Fibroblast of skin of back (primary cell): Measurements from ENCODE around the gene ANKRD29. TPM values are rescaled to one million over a fixed set of nuclear protein-coding genes. Genes with fewer than 3 reads are reported as not detected.
A peak's percentile ranks its signal among the peaks of the same experiment; 100 is the strongest.

Experiments
- DNase-seq: peaks from one replicate; pipeline ENCODE4 v3.0.0-alpha.2; 2013
- polyA plus RNA-seq, 2 experiments: library from polyadenylated mRNA; unstranded; fragments of 120-200 nt; gene quantifications; one replicate each; pipeline ENCODE4 v1.2.1, GENCODE V29; 2013; ENCODE audit not compliant: insufficient read length in 2 of 2

The ANKRD29 gene, protein sequence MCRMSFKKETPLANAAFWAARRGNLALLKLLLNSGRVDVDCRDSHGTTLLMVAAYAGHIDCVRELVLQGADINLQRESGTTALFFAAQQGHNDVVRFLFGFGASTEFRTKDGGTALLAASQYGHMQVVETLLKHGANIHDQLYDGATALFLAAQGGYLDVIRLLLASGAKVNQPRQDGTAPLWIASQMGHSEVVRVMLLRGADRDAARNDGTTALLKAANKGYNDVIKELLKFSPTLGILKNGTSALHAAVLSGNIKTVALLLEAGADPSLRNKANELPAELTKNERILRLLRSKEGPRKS
- 0.67 TPM for polyA plus RNA-seq (2013, experiment 1 of 2; ENCODE audit: insufficient read length)
- polyA plus RNA-seq (2013, experiment 2 of 2; ENCODE audit: insufficient read length) = 0.78 TPM

DNA sequence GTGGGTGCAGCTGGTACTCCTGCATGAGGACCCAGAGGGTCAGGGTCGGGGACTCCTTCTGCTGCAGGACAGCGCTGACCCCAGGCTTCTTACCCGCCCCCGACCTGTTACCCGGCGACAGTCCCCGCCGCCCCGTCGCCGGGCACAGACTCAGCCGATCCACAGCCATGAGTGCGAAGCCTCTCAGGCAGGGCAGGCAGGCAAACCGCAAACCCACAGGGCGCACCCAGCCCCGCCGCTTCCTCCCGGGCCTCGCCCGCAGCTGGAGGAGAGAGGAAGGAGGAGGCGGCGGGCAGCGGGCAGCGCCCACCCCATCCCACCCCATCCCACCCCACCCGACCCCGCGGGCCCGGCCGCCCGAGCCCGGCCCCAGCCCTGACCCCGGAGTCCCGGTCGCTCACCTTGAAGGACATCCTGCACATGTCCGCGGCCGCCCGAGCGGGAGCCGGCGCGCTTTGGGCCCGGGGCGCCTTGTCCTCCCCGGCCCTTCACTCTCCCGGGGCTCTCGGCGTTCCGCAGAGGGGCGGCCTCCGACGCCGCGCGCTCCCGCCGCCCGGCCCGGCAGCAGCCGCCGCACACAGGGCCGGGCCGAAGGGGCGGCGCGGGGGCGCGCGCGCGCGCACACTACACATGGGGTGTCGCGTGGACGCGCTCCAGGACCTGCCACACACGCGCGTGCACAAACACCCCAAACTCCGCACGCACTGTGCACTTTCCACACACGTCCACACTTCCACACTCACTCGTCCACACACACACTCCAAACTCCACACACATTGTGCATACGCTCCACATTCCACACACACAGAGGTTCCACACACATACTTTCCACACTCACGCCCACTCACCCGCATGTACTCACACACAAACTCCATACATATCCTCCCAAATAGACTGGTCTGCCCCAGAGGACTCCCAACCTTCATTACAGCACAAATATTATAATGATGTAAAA is at the start of gene ANKRD29:
Gene ANKRD29, minus strand, starts transcription at position 603 of the 955 bp plus-strand sequence. Its CDS starts 181 bp downstream, at position 422.
- DNase-seq = peak; percentile 45

DNA sequence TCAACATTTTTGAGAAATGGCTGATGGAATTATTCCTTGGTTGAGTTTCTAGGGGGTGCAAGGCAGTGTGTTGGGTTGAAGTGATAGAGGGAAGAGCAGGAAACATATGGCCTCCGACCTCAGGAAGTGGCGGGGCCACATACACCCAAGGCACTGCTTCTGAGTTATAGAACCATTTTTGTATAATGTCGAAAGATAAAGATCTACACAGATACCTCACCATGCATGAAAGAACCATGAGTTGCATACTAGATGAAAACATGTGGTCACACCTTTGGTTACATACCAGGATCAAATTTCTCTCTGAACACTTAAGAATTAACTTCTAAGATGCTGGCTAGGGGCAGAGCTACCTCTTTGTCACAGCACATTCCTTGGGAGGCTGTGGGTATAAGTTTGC is 49.7 kb upstream of the ANKRD29 start:
- DNase-seq = no peak

DNA sequence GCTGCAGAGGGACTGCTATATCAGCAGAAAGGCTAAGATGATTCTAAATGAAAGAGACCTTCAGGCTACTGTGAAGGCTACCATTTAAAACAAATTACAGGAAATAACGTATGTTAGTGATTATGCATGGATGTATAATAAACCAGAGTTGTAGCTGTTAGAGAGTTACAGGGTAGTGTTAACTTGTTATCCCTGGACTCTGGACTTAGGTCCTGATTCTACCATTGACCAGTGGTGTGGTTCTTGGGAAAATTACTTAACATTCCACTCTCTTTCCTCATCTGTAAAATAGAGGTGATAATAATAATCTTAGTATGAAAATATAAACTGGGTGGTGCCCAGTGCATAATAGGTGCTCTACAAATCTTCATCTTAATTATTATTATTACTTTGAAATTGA is 48.7 kb upstream of the ANKRD29 start:
- DNase-seq = no peak

DNA sequence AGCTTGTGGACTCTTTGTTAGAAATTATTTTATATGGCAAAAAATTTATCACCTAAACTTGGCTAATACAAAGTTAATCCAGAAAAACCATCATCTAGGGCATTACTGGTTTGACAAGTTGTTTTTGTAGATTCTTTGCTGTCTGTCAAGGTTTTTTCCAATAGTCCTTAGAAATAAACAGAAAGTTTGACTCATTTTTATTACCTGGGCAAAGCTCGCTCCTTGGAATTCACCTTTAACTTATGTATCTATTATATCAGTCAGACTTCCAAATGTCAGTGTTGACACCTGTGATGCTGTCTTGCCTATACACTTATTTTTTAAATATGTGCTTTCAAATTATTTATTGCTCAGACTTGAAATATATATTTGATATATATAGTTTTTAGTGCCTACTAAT is 48.2 kb upstream of the ANKRD29 start:
- no peak for DNase-seq

DNA sequence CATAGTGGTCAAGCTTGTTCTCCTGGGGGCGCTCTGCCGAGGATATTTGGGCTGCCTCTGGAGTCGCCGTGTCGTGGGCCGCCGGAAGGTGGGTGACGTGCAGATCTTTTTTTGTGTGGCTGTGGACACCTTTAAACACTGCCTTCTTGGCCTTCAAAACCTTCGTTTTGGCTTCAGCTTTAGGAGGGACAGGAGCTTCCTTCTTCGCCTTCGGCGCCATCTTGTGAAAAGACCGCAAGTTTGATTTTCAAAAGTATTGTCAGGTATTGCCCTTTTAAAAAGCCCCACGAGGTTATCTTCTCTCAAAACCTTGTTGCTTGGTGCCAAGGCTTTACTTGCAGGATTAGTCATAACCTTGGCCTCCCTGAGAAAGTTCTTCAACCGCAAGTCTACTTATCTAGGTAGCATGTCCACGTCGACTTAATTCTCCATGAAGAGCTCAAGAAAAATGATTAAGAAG is 47.4 kb upstream of the ANKRD29 start:
- no peak for DNase-seq

DNA sequence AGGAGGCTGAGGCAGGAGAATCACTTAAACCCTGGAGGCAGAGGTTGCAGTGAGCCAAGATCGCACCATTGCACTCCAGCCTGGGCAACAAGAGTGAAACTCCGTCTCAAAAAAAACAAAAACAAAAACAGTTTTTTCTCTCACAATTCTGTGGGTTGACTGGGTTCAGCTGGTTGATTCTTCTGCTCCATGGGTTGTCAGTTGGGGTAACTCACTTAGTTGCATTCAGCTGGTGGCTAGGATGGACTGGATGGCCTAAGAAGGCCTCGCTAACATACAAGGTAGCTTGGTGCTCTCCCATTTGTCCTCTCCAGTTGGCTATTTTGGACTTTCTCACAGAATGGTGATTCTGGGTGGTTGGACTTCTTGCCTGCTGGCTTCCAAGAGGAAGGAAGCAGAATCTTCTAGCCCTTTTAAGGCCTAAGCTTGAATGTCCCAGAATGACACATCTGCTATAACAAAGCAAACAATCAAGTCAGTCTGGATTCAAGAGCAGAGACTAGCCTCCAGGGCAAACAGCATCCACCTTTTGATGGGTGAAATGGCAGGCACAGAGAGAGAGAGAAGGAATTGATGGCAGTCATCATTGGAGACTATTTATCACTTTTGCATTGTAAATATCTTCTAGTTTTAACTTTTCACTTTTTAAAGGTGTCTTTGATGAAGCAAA is 44.4 kb upstream of the ANKRD29 start:
- no peak for DNase-seq

DNA sequence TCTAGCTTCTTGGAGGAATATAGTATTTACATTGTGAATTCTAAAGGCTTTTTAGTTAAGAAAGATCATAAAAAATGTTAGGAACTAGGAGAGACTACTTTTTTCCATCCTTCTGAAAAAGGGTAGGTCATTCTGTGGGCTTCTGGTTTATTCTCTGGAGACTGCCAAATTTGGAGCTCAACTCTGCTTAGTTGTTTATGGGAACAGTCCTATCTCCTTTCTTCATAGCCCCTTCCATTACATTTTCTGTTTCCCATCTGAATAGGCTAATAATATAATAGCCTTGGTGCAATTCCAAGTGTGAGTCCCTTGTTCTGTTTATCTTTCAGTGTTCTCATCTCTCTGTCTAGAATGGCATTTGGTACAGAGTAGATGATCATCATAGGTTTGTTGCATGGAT is 42.1 kb upstream of the ANKRD29 start:
- no peak for DNase-seq

DNA sequence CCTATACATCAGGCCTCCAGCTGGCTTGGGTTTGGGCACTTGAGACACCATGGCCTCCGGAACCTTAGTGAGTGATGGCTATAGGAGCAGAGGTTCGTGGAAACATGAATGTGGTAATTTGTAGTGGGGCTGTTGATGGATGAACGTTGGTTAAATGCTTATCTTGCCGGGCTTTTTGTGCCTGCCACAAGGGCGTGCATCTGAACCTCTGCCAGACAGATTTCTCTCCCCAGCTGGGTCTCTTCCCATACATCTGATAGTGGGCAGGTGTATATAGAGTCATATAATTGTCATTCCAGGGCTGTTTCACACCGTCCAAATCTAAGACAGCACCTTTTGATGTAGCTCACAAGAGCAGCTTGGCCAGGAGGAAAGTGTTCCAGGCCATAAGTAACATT is 41.3 kb upstream of the ANKRD29 start:
- no peak for DNase-seq

DNA sequence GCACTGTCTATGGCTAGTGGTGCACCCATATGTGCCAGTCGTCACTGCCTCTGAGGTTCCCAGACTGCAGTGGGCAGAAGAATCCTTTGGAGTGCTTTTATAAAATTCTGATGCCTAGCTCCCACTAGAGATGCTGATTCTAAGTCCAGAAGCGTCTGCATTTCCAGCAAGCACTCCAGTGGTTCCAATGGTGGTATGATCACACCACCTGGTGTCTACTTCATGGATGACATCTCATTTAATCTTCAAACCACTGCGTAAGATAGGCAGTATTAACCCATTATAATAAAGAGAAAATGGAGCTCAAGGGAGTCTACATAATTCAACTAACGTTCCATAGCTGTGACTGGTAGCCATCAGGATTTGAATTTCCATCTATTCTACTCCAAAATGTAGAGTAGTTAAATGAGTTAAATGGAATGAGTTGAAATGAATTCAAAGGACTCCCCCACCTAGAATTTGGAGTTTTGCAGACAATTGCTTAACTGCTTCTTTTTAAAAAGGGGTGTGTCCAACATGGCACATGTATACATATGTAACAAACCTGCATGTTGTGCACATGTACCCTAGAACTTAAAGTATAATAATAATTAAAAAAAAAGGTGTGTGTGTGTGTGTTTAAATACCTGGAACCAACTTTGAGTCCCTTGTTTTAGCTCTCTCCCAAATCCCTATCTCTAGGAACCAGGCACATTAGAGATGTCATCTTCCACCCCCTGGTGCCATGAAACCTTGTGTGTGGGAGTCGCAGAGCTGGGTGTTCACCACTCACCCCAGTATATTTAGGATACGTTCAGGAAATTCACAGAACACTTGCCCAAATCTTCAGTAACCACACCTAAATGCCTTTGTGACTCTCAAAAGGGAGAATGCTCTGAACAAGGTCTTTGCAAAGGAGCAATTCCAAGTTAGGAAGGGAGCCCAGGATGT is 40.6 kb upstream of the ANKRD29 start:
- peak; percentile 58 for DNase-seq

DNA sequence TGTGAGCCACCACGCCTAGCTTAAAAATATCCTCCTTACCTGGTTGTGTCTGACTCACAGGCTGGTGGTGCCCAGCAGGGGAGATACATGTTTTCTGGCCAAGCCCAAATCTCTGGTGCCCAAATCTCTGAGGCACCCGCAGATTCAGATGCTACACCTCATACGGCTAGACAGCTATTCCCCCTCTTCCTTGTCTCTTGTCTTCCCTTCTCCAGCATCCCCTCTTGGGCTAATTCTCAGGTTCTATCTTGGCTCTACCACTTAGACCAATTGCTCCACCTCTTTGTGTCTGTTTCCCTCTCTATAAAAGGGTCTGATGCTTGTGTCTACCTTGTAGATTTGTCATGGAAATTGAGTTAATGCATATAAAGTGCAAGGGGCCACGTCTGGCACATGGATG is 39.9 kb upstream of the ANKRD29 start:
- no peak for DNase-seq

DNA sequence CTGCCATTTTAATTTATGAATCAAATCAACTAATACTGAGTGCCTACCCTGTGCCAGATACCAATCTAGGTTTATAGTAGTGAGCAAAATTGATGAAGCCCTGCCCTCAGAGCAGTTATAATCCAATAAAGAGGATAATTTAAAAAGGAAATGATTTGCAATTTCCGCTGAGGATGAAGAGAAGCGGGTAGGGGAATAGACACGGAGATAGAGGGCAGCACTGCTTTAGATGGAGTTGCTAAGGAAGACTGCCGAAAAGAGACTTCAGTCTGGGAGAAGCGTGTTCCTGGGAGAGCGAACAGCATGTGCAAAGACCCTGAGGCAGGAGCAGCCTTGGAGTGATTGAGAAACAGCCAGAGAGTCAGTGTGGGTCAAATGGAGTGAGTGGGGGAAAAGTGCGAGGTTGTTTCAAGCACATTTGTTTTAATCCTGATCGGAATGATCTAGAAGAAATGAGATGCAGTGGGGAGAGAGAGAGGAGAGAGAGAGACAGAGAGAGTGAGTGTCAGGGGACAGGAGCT is 38.9 kb upstream of the ANKRD29 start:
- no peak for DNase-seq

DNA sequence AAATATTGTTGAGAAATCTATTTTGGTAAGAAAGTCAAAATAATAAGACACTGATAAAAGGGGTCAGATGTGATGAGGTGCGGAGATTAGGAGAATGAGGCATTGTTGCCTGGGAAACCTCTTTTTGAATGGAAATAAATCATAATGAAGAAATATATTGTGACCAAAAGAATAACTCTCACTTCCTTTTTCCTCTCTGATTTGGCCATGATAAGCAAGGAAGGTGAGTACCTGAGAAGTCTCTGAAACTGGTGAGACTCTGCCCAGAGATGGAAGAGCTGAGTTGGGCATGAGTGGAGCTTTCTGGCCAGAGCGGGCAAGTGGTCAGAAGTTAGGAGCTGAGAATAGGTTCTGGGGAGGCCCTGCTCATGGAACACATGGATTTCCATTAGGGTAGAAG is 38.3 kb upstream of the ANKRD29 start:
- DNase-seq = no peak

DNA sequence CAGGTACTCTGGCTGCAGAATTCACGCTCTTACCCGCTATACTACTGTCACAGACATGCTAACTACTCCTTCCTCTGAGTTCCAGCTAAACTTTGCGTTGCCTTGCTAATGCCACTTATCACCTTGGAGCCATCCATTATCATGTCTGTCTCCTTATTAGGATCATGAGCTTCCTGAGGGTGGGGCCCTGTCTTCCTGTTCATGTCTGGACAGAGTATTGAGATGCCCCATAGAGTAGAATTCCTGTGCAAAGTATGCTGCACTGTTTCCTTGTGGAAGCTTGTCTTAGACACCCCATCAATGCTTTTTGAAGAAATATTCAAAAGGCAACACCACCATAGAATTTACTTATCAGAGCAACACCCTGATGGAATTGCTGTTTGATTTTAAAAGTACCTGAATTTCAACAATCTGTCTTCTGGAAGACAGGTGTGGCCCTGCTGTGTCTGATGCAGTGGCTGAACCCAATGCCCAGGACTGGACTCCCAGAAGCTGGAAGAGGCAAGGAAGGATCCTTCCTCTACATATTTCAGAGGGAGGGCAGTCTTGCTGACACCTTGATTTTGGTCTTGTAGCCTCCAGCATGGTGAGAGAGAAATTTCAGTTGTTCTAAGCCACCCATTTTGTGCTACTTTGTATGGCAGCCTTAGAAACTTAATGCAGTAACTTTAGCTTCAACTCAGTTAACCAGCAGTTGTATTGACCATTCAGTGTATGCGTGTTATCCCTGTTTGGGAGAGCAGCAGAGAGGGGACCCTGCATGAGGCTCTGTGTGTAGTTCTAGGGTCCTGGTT is 32.1 kb upstream of the ANKRD29 start:
- DNase-seq = no peak

DNA sequence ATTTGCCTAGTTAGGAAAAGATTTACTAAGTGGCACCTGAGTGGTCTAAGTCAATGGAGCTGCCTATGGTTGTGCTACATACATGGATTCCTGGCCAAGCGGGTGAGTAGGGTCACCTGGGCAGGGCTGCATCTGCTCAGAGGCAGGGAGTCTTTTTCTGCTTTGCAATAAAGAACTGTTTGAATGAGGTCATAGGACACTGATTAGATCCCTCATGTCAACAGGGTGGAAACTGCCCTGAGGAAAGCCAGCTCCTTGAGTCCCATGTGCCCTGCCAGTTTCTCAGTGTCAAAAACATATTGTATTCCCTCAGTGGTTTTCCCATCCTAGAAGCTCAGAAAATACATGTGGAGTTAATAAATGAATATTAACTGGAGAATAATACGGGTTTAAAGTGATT is 31.1 kb upstream of the ANKRD29 start:
- no peak for DNase-seq

DNA sequence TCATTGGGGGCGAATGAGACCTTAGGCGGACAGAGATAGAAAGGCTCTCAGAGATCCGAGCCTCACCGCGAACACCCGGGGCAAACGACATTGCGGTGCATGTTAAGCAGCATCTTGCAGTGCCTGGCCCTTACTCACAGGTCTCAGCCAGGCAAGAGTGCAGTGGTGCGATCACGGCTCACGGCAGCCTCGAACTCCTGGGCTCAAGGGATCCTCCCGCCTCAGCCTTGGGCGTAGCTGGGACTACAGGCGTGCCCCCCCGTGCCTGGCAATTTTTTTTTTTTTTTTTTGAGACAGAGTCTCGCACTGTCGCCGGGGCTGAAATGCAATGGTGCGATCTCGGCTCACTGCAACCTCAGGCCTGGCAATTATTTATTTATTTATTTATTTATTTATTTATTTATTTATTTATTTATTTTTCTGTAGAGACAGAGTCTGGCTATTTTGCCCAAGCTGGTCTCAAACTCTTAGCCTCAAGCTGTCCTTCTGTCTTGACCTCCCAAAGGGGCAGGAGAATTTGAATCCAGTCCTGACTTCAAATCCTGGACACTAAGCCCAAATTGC is 27.9 kb upstream of the ANKRD29 start:
- no peak for DNase-seq

DNA sequence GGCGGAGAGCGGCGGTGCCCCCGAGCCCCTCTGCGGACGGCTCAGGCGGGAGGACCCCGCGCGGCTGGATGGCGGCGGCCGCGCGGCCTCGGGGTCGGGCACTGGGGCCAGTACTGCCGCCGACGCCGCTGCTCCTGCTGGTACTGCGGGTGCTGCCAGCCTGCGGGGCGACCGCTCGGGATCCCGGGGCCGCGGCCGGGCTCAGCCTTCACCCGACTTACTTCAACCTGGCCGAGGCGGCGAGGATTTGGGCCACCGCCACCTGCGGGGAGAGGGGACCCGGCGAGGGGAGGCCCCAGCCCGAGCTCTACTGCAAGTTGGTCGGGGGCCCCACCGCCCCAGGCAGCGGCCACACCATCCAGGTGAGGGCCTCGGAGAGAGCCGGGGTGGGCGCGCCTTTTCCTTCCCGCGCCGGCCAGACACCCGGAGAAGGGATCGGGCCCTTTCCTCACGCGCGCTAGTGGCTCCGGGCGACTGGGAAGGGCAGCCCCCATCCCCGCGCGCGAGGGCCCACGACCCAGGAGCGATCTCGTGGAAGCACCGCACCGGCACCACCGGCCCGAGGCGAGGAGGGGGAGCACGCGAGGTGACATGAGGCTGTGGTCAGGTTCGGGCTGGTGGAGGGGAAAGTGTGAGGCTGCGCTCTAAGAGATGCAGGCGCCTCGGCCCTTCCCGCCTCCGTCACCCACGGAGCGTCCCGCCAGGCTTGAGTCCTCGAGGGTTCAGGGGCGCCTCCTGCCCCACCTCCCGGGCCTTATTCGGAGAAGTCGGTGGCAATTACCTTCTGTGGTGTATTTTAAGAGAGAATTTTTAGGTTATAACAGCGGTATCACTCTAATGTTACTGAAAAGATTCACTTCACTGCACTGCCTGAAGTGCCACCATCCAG is 27.1 kb upstream of the ANKRD29 start:
- DNase-seq = no peak

DNA sequence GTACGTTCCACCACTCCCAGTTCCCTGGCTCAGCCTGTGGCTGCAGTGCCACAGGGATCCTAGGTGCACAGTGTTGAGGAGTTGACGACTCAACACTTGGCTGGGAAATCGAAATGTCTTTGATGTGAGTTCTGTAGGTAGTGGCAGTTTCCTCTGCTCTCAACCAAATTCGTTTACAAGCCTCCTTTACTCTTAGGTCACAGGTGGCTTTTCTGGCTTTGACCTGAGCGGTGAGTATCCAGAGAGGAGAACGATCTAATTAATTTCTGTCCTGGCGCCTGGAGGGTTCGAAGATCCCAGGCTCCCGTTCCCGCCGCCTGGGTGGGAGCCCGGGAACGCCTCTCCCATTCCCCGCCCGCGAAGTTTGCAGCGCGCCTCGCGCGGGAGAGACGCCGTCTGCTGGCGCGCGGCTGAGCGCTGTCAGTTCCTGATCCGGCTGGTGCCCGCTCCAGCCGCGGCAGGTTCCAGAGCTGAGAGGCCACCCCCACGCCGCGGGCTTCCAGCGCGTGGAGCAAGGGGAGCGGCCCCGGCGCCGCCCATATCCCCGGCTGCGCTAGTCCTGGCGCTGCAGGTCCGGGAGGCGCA is 26.4 kb upstream of the ANKRD29 start, which contains the start of gene LAMA3:
Gene LAMA3, plus strand, starts transcription at position 423 of the 585 bp plus-strand sequence. CDS start 231 bp downstream, outside the sequence.
- peak; percentile 32 for DNase-seq

DNA sequence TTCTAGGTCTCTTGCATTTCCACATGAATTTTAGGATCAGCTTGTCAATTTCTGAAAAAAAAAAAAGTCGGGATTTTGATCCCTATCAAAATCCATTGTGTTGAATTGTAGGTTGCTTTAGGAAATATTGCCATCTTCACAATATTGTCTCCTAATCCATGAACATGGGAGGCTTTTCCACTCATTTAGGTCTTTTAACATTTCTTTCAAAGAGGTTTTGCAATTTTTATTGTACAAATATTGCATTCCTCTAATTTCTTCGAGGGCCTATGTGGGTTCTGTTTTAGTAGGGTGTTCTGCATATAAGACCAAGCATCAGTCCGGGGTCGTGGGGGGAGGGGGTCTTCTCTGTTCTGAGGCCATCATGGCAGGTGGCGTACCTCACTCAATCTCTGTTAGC is 25.8 kb upstream of the ANKRD29 start:
- DNase-seq = no peak
